K562 (cell line): ENCODE data around the gene DNAJB14. TPM values are rescaled to one million over a fixed set of nuclear protein-coding genes. Genes with fewer than 3 reads are reported as not detected.
A peak's percentile ranks its signal among the peaks of the same experiment; 100 is the strongest.

ENCODE experiments used
- ATAC-seq: fragments of 200-7000 bp; cut with Tn5 transposase; 3 replicates; pipeline ENCODE4 v1.9.1; 2020; ENCODE audit warnings: moderate library complexity
- BruUV-seq: library from RNA; stranded (reverse); fragments of 400-500 nt; replicated peaks from 2 replicates; lab custom pipeline; 2021; lab: Mats Ljungman, UMichigan
- CTCF ChIA-PET: fragments of 300-600 bp; formaldehyde crosslinking; extraction: SDS; loops from one replicate; lab custom pipeline; 2021; ENCODE audit warnings: low intra/inter-chr PET ratio; lab: Yijun Ruan, JAX
- POLR2A ChIA-PET: fragments of 300-600, 350-650 bp; sonication (Branson Sonifier 250); formaldehyde crosslinking; extraction: SDS; loops from one replicate; lab custom pipeline; 2021; ENCODE audit warnings: antibody characterized with exemption, inconsistent platforms; lab: Yijun Ruan, JAX
- DNase-seq, 4 experiments: peaks; one replicate each; pipeline versions ENCODE4 v3.0.0 to v3.0.0-alpha.2; 2011 to 2018; ENCODE audit warnings: low spot score in 3 of 4, mixed read lengths in 3 of 4; ENCODE audit errors: extremely low read depth in 1 of 4
- FAIRE-seq: peaks from 2 replicates; lab custom pipeline; 2011; peaks lifted over from hg19 to GRCh38; lab: Jason Lieb, UNC
- H2AFZ ChIP-seq: 2 replicates; pipeline ENCODE4 v1.6.0; 2011; ENCODE audit warnings: low read depth, low read length, control low read depth, inconsistent platforms
- H3K27ac ChIP-seq: fragments of 200-600 bp; 3 replicates; pipeline ENCODE4 v1.8.0; 2011; ENCODE audit warnings: low read depth, mild to moderate bottlenecking, control low read depth, inconsistent platforms, low read length, moderate library complexity, mixed read lengths; ENCODE audit errors: extremely low read depth
- H3K27me3 ChIP-seq, 2 experiments: fragments of 300-600 bp in 1 of 2; 2 replicates in 1 of 2; 3 replicates in 1 of 2; pipeline versions ENCODE4 v1.6.0 to v1.8.0; 2011; ENCODE audit warnings: inconsistent platforms in 2 of 2, low read length in 2 of 2, mild to moderate bottlenecking in 1 of 2, mixed read lengths in 1 of 2, moderate library complexity in 1 of 2; ENCODE audit not compliant: control insufficient read depth in 2 of 2, insufficient read depth in 2 of 2
- H3K36me3 ChIP-seq: fragments of 300-600 bp; 3 replicates; pipeline ENCODE4 v1.8.0; 2011; ENCODE audit warnings: mild to moderate bottlenecking, low read length, inconsistent platforms; ENCODE audit not compliant: control insufficient read depth, insufficient read depth
- H3K4me1 ChIP-seq, 2 experiments: fragments of 200-600 bp in 1 of 2; replicated peaks in 1 of 2; 2 replicates in 1 of 2; 3 replicates in 1 of 2; pipeline versions ENCODE4 v1.5.1 to v1.8.0; 2011; ENCODE audit warnings: inconsistent platforms in 2 of 2, low read length in 2 of 2, mild to moderate bottlenecking in 1 of 2, mixed read lengths in 1 of 2, moderate library complexity in 1 of 2; ENCODE audit not compliant: control insufficient read depth in 2 of 2, insufficient read depth in 2 of 2
- H3K4me2 ChIP-seq: 2 replicates; pipeline ENCODE4 v1.6.1; 2011; ENCODE audit warnings: low read length, control low read depth, inconsistent platforms, mixed read lengths; ENCODE audit not compliant: insufficient read depth
- H3K4me3 ChIP-seq: fragments of 200-600 bp; sonication (generic), shearing (Covaris generic); 2 replicates; pipeline ENCODE4 v1.5.1; 2016; ENCODE audit warnings: control low read depth, inconsistent platforms
- H3K79me2 ChIP-seq: fragments of 200-600 bp; 3 replicates; pipeline ENCODE4 v1.8.0; 2011; ENCODE audit warnings: low read length, inconsistent platforms; ENCODE audit not compliant: control insufficient read depth, insufficient read depth
- H3K9ac ChIP-seq, 2 experiments: 2 replicates each; pipeline versions ENCODE4 v1.6.0 to v1.6.1; 2011; ENCODE audit warnings: low read depth in 2 of 2, low read length in 2 of 2, control low read depth in 1 of 2, inconsistent platforms in 1 of 2, mild to moderate bottlenecking in 1 of 2, mixed read lengths in 1 of 2; ENCODE audit not compliant: insufficient read depth in 1 of 2
- H3K9me1 ChIP-seq: one replicate; pipeline ENCODE4 v1.6.0; 2011; ENCODE audit warnings: inconsistent platforms, mild to moderate bottlenecking, low read length, moderate library complexity; ENCODE audit not compliant: control insufficient read depth, insufficient read depth
- H3K9me3 ChIP-seq: replicated peaks from 2 replicates; pipeline ENCODE4 v1.5.1; 2011; ENCODE audit warnings: low read depth, low read length, inconsistent platforms; ENCODE audit not compliant: control insufficient read depth, insufficient read depth
- H4K20me1 ChIP-seq: replicated peaks from 2 replicates; pipeline ENCODE4 v1.6.1; 2011; ENCODE audit warnings: low read length, inconsistent platforms, mixed read lengths; ENCODE audit not compliant: control insufficient read depth, insufficient read depth
- SNIP1 ChIP-seq: fragments of 450-650 bp; IDR thresholded peaks from 2 replicates; pipeline ENCODE4 v1.7.1; 2017; ENCODE audit warnings: low read depth, mild to moderate bottlenecking
- TEAD2 ChIP-seq: fragments of 450-650 bp; IDR thresholded peaks from 2 replicates; pipeline ENCODE4 v1.6.1; 2016; ENCODE audit warnings: missing genetic modification characterization, control low read depth, missing compliant biosample characterization
- ZBTB40 ChIP-seq, 2 experiments: fragments of 450-650 bp in 1 of 2; sonication (generic) in 1 of 2; formaldehyde crosslinking in 1 of 2; IDR thresholded peaks; 2 replicates each; pipeline versions ENCODE4 v1.7.1 to v1.9.0; 2016 to 2022; ENCODE audit warnings: inconsistent platforms in 1 of 2, mild to moderate bottlenecking in 1 of 2, missing genetic modification reagents in 1 of 2
- ZNF436 ChIP-seq: fragments of 250-450, 450-650 bp; sonication (Bioruptor Pico); formaldehyde crosslinking; IDR thresholded peaks from 2 replicates; pipeline ENCODE4 v1.7.0; 2020; ENCODE audit warnings: mild to moderate bottlenecking
- ZNF707 ChIP-seq: fragments of 250-450 bp; sonication (Bioruptor Pico); conservative IDR thresholded peaks from 2 replicates; pipeline ENCODE4 v1.8.0; 2022; ENCODE audit warnings: inconsistent platforms, mild to moderate bottlenecking, moderate library complexity
- WGBS: fragments of 100-300 bp; shearing (Covaris generic); methylation state at CpG from one replicate; pipeline ENCODE4 v1.1.6; 2016; ENCODE audit warnings: low coverage, mixed read lengths; ENCODE audit not compliant: insufficient coverage; ENCODE audit errors: missing lambda C conversion rate; 5-methylcytosine and 5-hydroxymethylcytosine counted together
- in situ Hi-C: fragments of 300-500 bp; cut with MboI; formaldehyde crosslinking; loops from 4 replicates; pipeline ENCODE4 v1.15.0; 2018; ENCODE audit warnings: inconsistent platforms, mixed read lengths
- intact Hi-C: fragments of 100-400 bp; cut with micrococcal nuclease; formaldehyde crosslinking; loops from 2 replicates; pipeline ENCODE4 v1.14.2; 2022
- polyA plus RNA-seq, 8 experiments: library from polyadenylated mRNA; depleted of rRNA in 4 of 8; stranded (reverse) in 5 of 8; unstranded in 3 of 8; fragments of >200 nt; fragmentation: Nextera tagmentation in 2 of 8; fragmentation: Illumina TruSeq in 1 of 8; extraction: Ambion mirVana in 2 of 8; extraction: Trizol in 1 of 8; gene quantifications; 2 replicates each; pipeline versions ENCODE4 v1.2.1 to v1.2.3, GENCODE V29; 2011 to 2014; ENCODE audit warnings: inconsistent platforms in 1 of 8, missing spikeins in 1 of 8
- total RNA-seq, 7 experiments: library from RNA; depleted of rRNA in 6 of 7; stranded (reverse); fragments of >200 nt in 6 of 7; fragmentation: Illumina TruSeq in 2 of 7; extraction: Trizol in 2 of 7; gene quantifications; 2 replicates each; pipeline versions ENCODE4 v1.2.1 to v1.2.3, GENCODE V29; 2011 to 2021; ENCODE audit warnings: low replicate concordance in 1 of 7

DNAJB14 gene
- total and polyA plus RNA-seq, 9 of the 15 experiments (the other 6 are each of a cell fraction or from before 2014, with no cell fraction given): 5.5 to 28.0 (median 12.7) TPM

- H3K4me3 ChIP-seq: no peak overlapping the region
- H3K4me2 ChIP-seq: no peak overlapping the region
- in situ Hi-C loops (no loop called here), intact Hi-C loops (loop anchor here (10.0 kb wide), 1 partner anchor 73 kb away; no protein-coding TSS in a partner anchor)
- no peaks in the 10 kb centered on the region for H4K20me1 ChIP-seq
- no peak overlapping the region for H3K9ac ChIP-seq
- H3K4me1 ChIP-seq: no peaks in the 10 kb centered on the region
- BruUV-seq: no TSS peak
- no peak overlapping the region for H2AFZ ChIP-seq
- H3K9me1 ChIP-seq: no peaks in the 10 kb centered on the region
- WGBS: 3% methylated on average over 3 of the region's 3 CpGs
- H3K36me3 ChIP-seq: no peaks in the 10 kb centered on the region
- FAIRE-seq: no peak
- POLR2A ChIA-PET: interaction anchor here (0.9 kb wide), 2 partner anchors 42 to 1746 kb away, joined by 4 read pairs; partner anchors contain the start of gene H2AZ1
- no peaks in the 10 kb centered on the region for H3K79me2 ChIP-seq
- CTCF ChIA-PET: no interaction called here
- no peaks in the 10 kb centered on the region for H3K9me3 ChIP-seq
- no peak for ATAC-seq
- no peaks in the 10 kb centered on the region; a peak in 4 of 5 replicates for H3K27me3 ChIP-seq
- no peak overlapping the region for H3K27ac ChIP-seq
- TF ChIP-seq ZNF436 (CRISPR knock-in tag) (no peak), TEAD2 (tag) (no peak)
- DNase-seq: no peak
Observed at GRCh38 chr4:99991741-99992140, 45.3 kb upstream of the DNAJB14 start.

GRCh38 chr4:99987681-99988080 is 41.3 kb upstream of the DNAJB14 start:
- Histone ChIP-seq H3K4me3 (no peak overlapping the region), H3K9me3 (no peaks in the 10 kb centered on the region), H2AFZ (no peak overlapping the region), H3K79me2 (no peaks in the 10 kb centered on the region), H3K4me2 (no peak overlapping the region), H3K36me3 (no peaks in the 10 kb centered on the region), H3K9me1 (no peaks in the 10 kb centered on the region), H4K20me1 (no peaks in the 10 kb centered on the region)
- ChIA-PET CTCF (no interaction called here), POLR2A (no interaction called here)
- intact Hi-C loops: no loop called here
- DNase-seq: no peak
- TF ChIP-seq SNIP1: no peak
- no peak for TF ChIP-seq ZNF707 (CRISPR knock-in tag)
- peak; percentile 59 for TF ChIP-seq ZBTB40 (IDR thresholded peaks at IDR 0.05)
- TF ChIP-seq ZBTB40 (CRISPR knock-in tag; IDR thresholded peaks at IDR 0.05): no peak
- TF ChIP-seq, all 486 proteins: peak for 1
- Histone ChIP-seq H3K9ac (no peak overlapping the region), H3K27ac (no peak overlapping the region), H3K4me1 (no peaks in the 10 kb centered on the region), H3K27me3 (no peaks in the 10 kb centered on the region; a peak in 1 of 5 replicates)
- FAIRE-seq (no peak), ATAC-seq (no peak)
- BruUV-seq: no TSS peak
- in situ Hi-C loops: no loop called here
